GM23338 (cell line): Measurements from ENCODE around the gene PTH1R. TPM values are rescaled to one million over a fixed set of nuclear protein-coding genes. Genes with fewer than 3 reads are reported as not detected.

ENCODE experiments used
- ATAC-seq: fragments of 200-7000 bp; cut with Tn5 transposase; 3 replicates; pipeline ENCODE4 v1.9.1; 2020
- DNase-seq: peaks from one replicate; pipeline ENCODE4 v3.0.0-alpha.2; 2015; ENCODE audit warnings: low spot score
- H2AFZ ChIP-seq: fragments of 200-600 bp; sonication (generic); 2 replicates; pipeline ENCODE4 v1.8.0; 2016; ENCODE audit warnings: antibody characterized with exemption, mild to moderate bottlenecking, moderate library complexity
- H3F3A ChIP-seq: fragments of 200-600 bp; sonication (generic); replicated peaks from 2 replicates; pipeline ENCODE4 v1.8.0; 2017; ENCODE audit warnings: antibody characterized with exemption, mixed run types, low read depth
- H3K27ac ChIP-seq: fragments of 200-600 bp; sonication (generic); 2 replicates; pipeline ENCODE4 v1.6.1; 2016; ENCODE audit warnings: low read depth
- H3K27me3 ChIP-seq: fragments of 200-600 bp; sonication (generic); 2 replicates; pipeline ENCODE4 v1.8.0; 2016; ENCODE audit warnings: mild to moderate bottlenecking, mixed run types, moderate library complexity; ENCODE audit not compliant: insufficient read depth
- H3K36me3 ChIP-seq: fragments of 200-600 bp; sonication (generic); 2 replicates; pipeline ENCODE4 v1.8.0; 2016; ENCODE audit warnings: mild to moderate bottlenecking; ENCODE audit not compliant: insufficient read depth
- H3K4me1 ChIP-seq: fragments of 200-600 bp; sonication (generic); 2 replicates; pipeline ENCODE4 v1.8.0; 2016; ENCODE audit warnings: mild to moderate bottlenecking, moderate library complexity; ENCODE audit not compliant: insufficient read depth
- H3K4me2 ChIP-seq: fragments of 200-600 bp; sonication (generic); 2 replicates; pipeline ENCODE4 v1.7.1; 2017; ENCODE audit warnings: mixed run types
- H3K4me3 ChIP-seq: fragments of 200-600 bp; sonication (generic); 2 replicates; pipeline ENCODE4 v1.6.1; 2016; ENCODE audit warnings: mixed run types
- H3K79me2 ChIP-seq: fragments of 200-600 bp; sonication (generic); replicated peaks from 2 replicates; pipeline ENCODE4 v1.8.0; 2017; ENCODE audit warnings: mild to moderate bottlenecking; ENCODE audit not compliant: insufficient read depth
- H3K9me2 ChIP-seq: fragments of 200-600 bp; sonication (generic); 2 replicates; pipeline ENCODE4 v1.8.0; 2017; ENCODE audit not compliant: insufficient read depth
- H4K20me1 ChIP-seq: fragments of 200-600 bp; sonication (generic); replicated peaks from 2 replicates; pipeline ENCODE4 v1.8.0; 2017; ENCODE audit warnings: mild to moderate bottlenecking; ENCODE audit not compliant: insufficient read depth
- H3K27ac Mint-ChIP-seq: 2 replicates; pipeline ENCODE4 v1.8.0; 2020; ENCODE audit warnings: inconsistent platforms, mild to moderate bottlenecking, moderate library complexity, mixed read lengths
- H3K27me3 Mint-ChIP-seq: 3 replicates; pipeline ENCODE4 v1.8.0; 2022; ENCODE audit warnings: low read depth, mild to moderate bottlenecking, moderate library complexity, mixed read lengths, inconsistent platforms; ENCODE audit not compliant: insufficient read depth, poor library complexity
- H3K36me3 Mint-ChIP-seq: 3 replicates; pipeline ENCODE4 v1.8.0; 2021; ENCODE audit warnings: low read depth, mild to moderate bottlenecking, inconsistent platforms, moderate library complexity, mixed read lengths
- H3K4me1 Mint-ChIP-seq: 3 replicates; pipeline ENCODE4 v1.8.0; 2020; ENCODE audit warnings: mild to moderate bottlenecking, inconsistent platforms, mixed read lengths
- H3K4me3 Mint-ChIP-seq: 3 replicates; pipeline ENCODE4 v1.8.0; 2021; ENCODE audit warnings: moderate library complexity, mild to moderate bottlenecking, inconsistent platforms, mixed read lengths
- H3K9me3 Mint-ChIP-seq: 3 replicates; pipeline ENCODE4 v1.8.0; 2020; ENCODE audit warnings: moderate library complexity, mild to moderate bottlenecking, inconsistent platforms, mixed read lengths
- EZH2 ChIP-seq: fragments of 200-600 bp; sonication (generic); IDR thresholded peaks from one replicate; pipeline ENCODE4 v1.8.0; 2017; ENCODE audit warnings: antibody characterized with exemption, mild to moderate bottlenecking, low read depth; ENCODE audit not compliant: unreplicated experiment
- STAT1 ChIP-seq: IDR thresholded peaks from one replicate; pipeline ENCODE4 v1.6.1; 2016; ENCODE audit warnings: antibody characterized with exemption; ENCODE audit not compliant: unreplicated experiment
- ZNF114 ChIP-seq: fragments of 250-450 bp; sonication (Bioruptor Pico); IDR thresholded peaks from 2 replicates; pipeline ENCODE4 v1.5.0; 2020; ENCODE audit warnings: mild to moderate bottlenecking, moderate library complexity
- polyA plus RNA-seq: library from polyadenylated mRNA; unstranded; fragments of >200 nt; fragmentation: Nextera tagmentation; extraction: Ambion mirVana; gene quantifications from 2 replicates; pipeline ENCODE4 v1.2.1, GENCODE V29; 2016
- total RNA-seq: library from RNA; depleted of rRNA; stranded (reverse); fragments of >200 nt; shearing (Covaris generic); gene quantifications from 2 replicates; pipeline ENCODE4 v1.2.3, GENCODE V29; 2014
- TF ChIP-seq, protein P1 (sequence below): IDR thresholded peaks from 2 replicates; pipeline ENCODE4 v1.6.1; 2016; ENCODE audit warnings: antibody characterized with exemption
- TF ChIP-seq, protein P2 (sequence below): IDR thresholded peaks from one replicate; pipeline ENCODE4 v1.6.1; 2018; ENCODE audit warnings: antibody characterized with exemption; ENCODE audit not compliant: unreplicated experiment
- TF ChIP-seq, protein P3 (sequence below), 2 experiments: fragments of 200-600 bp in 1 of 2; sonication (generic) in 1 of 2; conservative IDR thresholded peaks; 2 replicates each; pipeline versions ENCODE4 v1.5.1 to v1.6.1; 2016 to 2017; ENCODE audit warnings: antibody characterized with exemption in 2 of 2, low read depth in 2 of 2, mild to moderate bottlenecking in 2 of 2, moderate library complexity in 1 of 2

The PTH1R gene
- total and polyA plus RNA-seq, 2 experiments from 2014 or later, result 1.3 to 1.9 TPM

DNA sequence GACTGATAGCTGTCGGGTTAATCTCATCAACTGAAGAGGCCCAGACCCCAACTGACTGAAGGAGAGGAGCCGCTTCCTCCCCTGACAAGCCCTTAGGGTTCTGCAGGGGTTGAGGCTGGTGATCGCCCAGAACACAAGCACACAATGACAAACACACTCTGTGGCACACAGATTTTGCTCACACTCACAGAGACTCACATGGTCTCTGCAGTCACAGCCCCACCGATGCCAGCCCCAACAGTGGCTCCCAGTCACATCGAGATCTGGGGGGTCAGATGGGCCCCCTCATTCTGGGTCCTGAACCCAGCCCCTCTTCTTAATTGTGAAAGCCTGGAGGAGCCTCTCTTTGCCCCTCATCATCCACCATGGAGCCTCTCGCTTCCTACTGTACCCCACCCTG lies 16.7 kb downstream of the PTH1R start (continued):
- TF ChIP-seq, protein P1, sequence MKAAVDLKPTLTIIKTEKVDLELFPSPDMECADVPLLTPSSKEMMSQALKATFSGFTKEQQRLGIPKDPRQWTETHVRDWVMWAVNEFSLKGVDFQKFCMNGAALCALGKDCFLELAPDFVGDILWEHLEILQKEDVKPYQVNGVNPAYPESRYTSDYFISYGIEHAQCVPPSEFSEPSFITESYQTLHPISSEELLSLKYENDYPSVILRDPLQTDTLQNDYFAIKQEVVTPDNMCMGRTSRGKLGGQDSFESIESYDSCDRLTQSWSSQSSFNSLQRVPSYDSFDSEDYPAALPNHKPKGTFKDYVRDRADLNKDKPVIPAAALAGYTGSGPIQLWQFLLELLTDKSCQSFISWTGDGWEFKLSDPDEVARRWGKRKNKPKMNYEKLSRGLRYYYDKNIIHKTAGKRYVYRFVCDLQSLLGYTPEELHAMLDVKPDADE, result no peak
- TF ChIP-seq STAT1 (no peak), EZH2 (no peak), ZNF114 (CRISPR knock-in tag) (no peak)
- TF ChIP-seq, protein P2, sequence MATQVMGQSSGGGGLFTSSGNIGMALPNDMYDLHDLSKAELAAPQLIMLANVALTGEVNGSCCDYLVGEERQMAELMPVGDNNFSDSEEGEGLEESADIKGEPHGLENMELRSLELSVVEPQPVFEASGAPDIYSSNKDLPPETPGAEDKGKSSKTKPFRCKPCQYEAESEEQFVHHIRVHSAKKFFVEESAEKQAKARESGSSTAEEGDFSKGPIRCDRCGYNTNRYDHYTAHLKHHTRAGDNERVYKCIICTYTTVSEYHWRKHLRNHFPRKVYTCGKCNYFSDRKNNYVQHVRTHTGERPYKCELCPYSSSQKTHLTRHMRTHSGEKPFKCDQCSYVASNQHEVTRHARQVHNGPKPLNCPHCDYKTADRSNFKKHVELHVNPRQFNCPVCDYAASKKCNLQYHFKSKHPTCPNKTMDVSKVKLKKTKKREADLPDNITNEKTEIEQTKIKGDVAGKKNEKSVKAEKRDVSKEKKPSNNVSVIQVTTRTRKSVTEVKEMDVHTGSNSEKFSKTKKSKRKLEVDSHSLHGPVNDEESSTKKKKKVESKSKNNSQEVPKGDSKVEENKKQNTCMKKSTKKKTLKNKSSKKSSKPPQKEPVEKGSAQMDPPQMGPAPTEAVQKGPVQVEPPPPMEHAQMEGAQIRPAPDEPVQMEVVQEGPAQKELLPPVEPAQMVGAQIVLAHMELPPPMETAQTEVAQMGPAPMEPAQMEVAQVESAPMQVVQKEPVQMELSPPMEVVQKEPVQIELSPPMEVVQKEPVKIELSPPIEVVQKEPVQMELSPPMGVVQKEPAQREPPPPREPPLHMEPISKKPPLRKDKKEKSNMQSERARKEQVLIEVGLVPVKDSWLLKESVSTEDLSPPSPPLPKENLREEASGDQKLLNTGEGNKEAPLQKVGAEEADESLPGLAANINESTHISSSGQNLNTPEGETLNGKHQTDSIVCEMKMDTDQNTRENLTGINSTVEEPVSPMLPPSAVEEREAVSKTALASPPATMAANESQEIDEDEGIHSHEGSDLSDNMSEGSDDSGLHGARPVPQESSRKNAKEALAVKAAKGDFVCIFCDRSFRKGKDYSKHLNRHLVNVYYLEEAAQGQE, result no peak
- TF ChIP-seq, protein P3, sequence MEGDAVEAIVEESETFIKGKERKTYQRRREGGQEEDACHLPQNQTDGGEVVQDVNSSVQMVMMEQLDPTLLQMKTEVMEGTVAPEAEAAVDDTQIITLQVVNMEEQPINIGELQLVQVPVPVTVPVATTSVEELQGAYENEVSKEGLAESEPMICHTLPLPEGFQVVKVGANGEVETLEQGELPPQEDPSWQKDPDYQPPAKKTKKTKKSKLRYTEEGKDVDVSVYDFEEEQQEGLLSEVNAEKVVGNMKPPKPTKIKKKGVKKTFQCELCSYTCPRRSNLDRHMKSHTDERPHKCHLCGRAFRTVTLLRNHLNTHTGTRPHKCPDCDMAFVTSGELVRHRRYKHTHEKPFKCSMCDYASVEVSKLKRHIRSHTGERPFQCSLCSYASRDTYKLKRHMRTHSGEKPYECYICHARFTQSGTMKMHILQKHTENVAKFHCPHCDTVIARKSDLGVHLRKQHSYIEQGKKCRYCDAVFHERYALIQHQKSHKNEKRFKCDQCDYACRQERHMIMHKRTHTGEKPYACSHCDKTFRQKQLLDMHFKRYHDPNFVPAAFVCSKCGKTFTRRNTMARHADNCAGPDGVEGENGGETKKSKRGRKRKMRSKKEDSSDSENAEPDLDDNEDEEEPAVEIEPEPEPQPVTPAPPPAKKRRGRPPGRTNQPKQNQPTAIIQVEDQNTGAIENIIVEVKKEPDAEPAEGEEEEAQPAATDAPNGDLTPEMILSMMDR (conservative IDR thresholded peaks at IDR 0.05; ENCODE audit: low read depth in 2 of 2), result no peak

DNA sequence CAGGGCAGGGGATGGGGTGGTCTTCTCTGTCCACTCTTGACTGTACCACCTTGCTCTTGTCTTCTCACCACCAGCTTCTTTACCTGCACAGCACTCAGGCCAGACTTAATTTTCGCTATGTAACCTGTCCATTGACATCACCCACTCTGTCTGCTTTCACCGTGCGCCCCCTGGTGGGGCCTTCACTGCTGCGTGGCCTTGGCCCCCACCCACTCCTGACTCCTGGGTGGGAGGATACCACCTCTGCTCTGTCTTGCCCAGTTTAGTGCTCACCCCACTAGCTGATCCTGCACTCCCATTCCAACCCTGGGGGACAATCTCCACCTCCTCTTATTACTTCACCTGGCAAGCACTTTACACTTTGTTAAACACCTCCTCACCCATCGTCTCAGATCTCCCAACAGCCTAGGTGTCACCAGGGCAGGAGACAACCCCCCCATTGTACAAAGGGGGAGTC lies 17.7 kb downstream of the PTH1R start:
- H3K4me1 Mint-ChIP-seq, result peaks cover 11% of the 10 kb centered on the region; the same call in 2 of the 3 replicates
- Histone ChIP-seq H3K36me3 (no peaks in the 10 kb centered on the region), H3F3A (no peaks in the 10 kb centered on the region), H3K4me2 (no peak overlapping the region), H3K79me2 (no peaks in the 10 kb centered on the region), H3K9me2 (no peaks in the 10 kb centered on the region), H3K27me3 (peaks cover 57% of the 10 kb centered on the region), H3K27ac (no peak overlapping the region), H3K4me3 (no peak overlapping the region), H4K20me1 (0 out of 2 replicates have a peak, but pooled peaks cover 3% of the 10 kb centered on the region), H3K4me1 (peaks cover 5% of the 10 kb centered on the region), H2AFZ (no peak overlapping the region)
- peaks cover 68% of the 10 kb centered on the region for H3K27me3 Mint-ChIP-seq
- no peak overlapping the region for H3K27ac Mint-ChIP-seq
- H3K4me3 Mint-ChIP-seq, result no peak overlapping the region
- no peak for TF ChIP-seq STAT1
- TF ChIP-seq, protein P2, result no peak
- TF ChIP-seq, protein P3 (conservative IDR thresholded peaks at IDR 0.05; ENCODE audit: low read depth in 2 of 2), result peak; percentile 83 to 94
- TF ChIP-seq ZNF114 (CRISPR knock-in tag), result no peak
- H3K9me3 Mint-ChIP-seq, result no peaks in the 10 kb centered on the region
- peak; percentile 49 for DNase-seq
- no peak for ATAC-seq
- H3K36me3 Mint-ChIP-seq, result no peaks in the 10 kb centered on the region
